Right lobe of liver (tissue), 4 donors: ENCODE results near the gene OR2K2.

Source experiments
- POLR2A ChIP-seq: fragments of 450-650 bp; IDR thresholded peaks from one replicate; pipeline ENCODE4 v1.6.1; 2017; ENCODE audit warnings: antibody characterized with exemption, mild to moderate bottlenecking
- TF ChIP-seq, protein P1 (sequence below), 4 donors: fragments of 200-600 bp in 3 of 4; fragments of 450-650 bp in 1 of 4; IDR thresholded peaks; one replicate each; pipeline versions ENCODE4 v1.5.1 to v1.8.0; 2016 to 2022; ENCODE audit warnings: antibody characterized with exemption in 4 of 4, mild to moderate bottlenecking in 2 of 4
- donor health status: DM: no; HTN: no; CAD: no.
- donor health status: DM: no; HTN: no; CAD: no.
- donor health status: DM: no; HTN: yes; CAD: no.

DNA sequence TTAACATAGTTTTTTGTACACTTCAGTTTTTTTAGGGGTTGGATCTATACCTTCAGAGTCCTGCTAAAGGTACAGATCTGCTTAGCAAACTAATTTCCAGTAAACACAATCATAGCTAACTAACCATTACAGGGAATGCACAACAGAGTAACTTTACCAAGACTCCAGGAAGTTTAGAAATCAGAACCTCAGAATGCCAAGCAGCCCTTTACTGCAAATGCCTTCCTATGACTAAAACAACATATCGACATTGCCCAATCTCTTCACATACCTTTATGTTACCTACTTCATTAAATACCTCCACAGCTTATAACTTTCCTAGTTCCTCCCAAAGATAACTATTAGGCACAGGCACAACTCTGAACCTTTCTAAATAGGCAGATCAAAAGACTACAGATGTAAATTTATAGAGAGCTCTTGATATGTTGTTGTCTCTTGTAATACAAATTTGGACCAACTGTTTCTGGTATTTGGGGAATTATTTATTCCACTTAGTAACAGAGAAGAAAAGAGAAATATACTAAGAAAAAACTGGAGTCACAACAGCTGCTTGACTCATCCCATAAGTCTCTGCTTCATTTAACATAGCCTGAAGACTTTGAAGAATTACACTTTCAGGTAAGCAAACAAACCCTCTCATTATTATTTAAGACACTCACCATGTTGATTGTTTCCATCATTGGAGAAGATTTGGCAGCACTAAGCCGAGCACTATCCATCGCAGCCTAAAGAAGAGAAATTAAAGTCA, 46.0 kb upstream of the OR2K2 start:
- TF ChIP-seq, protein P1, sequence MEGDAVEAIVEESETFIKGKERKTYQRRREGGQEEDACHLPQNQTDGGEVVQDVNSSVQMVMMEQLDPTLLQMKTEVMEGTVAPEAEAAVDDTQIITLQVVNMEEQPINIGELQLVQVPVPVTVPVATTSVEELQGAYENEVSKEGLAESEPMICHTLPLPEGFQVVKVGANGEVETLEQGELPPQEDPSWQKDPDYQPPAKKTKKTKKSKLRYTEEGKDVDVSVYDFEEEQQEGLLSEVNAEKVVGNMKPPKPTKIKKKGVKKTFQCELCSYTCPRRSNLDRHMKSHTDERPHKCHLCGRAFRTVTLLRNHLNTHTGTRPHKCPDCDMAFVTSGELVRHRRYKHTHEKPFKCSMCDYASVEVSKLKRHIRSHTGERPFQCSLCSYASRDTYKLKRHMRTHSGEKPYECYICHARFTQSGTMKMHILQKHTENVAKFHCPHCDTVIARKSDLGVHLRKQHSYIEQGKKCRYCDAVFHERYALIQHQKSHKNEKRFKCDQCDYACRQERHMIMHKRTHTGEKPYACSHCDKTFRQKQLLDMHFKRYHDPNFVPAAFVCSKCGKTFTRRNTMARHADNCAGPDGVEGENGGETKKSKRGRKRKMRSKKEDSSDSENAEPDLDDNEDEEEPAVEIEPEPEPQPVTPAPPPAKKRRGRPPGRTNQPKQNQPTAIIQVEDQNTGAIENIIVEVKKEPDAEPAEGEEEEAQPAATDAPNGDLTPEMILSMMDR (IDR thresholded peaks at IDR 0.05), result no peak
- no peak for TF ChIP-seq POLR2A
